ENCODE results near the gene CRTAC1. TPM values are rescaled to one million over a fixed set of nuclear protein-coding genes. Genes with fewer than 3 reads are reported as not detected.

Gene CRTAC1, protein sequence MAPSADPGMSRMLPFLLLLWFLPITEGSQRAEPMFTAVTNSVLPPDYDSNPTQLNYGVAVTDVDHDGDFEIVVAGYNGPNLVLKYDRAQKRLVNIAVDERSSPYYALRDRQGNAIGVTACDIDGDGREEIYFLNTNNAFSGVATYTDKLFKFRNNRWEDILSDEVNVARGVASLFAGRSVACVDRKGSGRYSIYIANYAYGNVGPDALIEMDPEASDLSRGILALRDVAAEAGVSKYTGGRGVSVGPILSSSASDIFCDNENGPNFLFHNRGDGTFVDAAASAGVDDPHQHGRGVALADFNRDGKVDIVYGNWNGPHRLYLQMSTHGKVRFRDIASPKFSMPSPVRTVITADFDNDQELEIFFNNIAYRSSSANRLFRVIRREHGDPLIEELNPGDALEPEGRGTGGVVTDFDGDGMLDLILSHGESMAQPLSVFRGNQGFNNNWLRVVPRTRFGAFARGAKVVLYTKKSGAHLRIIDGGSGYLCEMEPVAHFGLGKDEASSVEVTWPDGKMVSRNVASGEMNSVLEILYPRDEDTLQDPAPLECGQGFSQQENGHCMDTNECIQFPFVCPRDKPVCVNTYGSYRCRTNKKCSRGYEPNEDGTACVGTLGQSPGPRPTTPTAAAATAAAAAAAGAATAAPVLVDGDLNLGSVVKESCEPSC
- total RNA-seq: 10 to 100 TPM; 17.5 to 35.1 (median 22.9) TPM

DNA sequence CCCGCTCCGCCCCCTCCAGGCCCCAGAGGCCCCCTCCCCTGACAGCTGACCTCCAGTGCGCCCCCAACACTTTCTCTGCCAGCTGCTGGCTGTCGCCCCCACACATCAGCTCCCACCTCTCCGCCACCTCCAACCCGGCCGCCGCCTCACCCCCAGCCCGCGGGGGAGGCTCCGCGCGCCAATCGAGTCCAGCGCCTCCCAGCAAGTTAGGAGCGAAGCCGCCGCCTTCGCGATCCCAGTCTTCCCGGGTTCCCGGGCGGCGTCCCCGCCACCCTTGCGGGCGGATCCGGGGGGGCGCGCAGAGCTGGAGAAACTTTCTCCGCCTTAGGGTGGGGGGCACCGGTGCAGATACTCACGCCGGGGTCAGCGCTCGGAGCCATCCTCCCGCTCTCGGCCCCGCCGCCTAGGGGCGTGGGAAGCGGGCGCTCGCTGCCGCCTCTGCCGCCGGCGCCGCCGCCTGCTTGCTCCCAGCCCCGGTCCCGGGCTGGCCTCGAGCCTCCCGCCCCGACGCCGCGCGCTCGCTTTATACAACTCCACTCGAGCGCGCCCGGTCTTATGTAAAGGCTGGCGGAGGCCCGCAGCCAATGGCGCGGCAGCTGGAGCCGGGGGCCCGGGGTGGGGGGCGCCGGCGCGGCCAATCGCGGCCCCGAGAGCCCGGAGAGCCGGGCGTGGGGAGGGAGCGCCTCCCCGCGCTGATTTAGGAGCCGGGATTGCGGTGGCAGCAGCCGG lies at the start of gene CRTAC1:
Gene CRTAC1 (minus strand): TSS at position 529 of the 729 bp plus-strand sequence. CDS start 149 bp downstream, at position 380.
- Histone ChIP-seq H3K27ac (peak within 1 kb of the TSS in 1 of 4 donors; percentile 80), H3K9me3 (no peaks in the 10 kb centered on the region), H3K36me3 (no peaks in the 10 kb centered on the region), H3K4me1 (peaks cover 0 to 32% (median 14%) of the 10 kb centered on the region in 4 donors), H3K27me3 (peaks cover 0 to 32% of the 10 kb centered on the region in 2 donors), H3K4me3 (peak within 1 kb of the TSS; percentile 15 to 61 (median 41))
- 0 to 2% methylated on average over 6 to 28 of the region's 86 CpGs for WGBS, 2 donors
- DNase-seq (ENCODE audit: low spot score in 2 of 2): peak; percentile 30 to 51
- peak; percentile 30 to 87 for TF ChIP-seq POLR2A (IDR thresholded peaks at IDR 0.05)
- TF ChIP-seq, protein P1, sequence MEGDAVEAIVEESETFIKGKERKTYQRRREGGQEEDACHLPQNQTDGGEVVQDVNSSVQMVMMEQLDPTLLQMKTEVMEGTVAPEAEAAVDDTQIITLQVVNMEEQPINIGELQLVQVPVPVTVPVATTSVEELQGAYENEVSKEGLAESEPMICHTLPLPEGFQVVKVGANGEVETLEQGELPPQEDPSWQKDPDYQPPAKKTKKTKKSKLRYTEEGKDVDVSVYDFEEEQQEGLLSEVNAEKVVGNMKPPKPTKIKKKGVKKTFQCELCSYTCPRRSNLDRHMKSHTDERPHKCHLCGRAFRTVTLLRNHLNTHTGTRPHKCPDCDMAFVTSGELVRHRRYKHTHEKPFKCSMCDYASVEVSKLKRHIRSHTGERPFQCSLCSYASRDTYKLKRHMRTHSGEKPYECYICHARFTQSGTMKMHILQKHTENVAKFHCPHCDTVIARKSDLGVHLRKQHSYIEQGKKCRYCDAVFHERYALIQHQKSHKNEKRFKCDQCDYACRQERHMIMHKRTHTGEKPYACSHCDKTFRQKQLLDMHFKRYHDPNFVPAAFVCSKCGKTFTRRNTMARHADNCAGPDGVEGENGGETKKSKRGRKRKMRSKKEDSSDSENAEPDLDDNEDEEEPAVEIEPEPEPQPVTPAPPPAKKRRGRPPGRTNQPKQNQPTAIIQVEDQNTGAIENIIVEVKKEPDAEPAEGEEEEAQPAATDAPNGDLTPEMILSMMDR (IDR thresholded peaks at IDR 0.05): peak in 3 of 5 experiments; percentile 6 to 38 (median 27)
- TF ChIP-seq EP300 (IDR thresholded peaks at IDR 0.05): peak in 1 of 2 donors; percentile 67

- no peak for DNase-seq (ENCODE audit: low spot score in 2 of 2)
- TF ChIP-seq EP300 (IDR thresholded peaks at IDR 0.05) (no peak), POLR2A (IDR thresholded peaks at IDR 0.05) (no peak)
- TF ChIP-seq, protein P1 (IDR thresholded peaks at IDR 0.05): no peak
- Histone ChIP-seq H3K27ac (no peak overlapping the region), H3K27me3 (no peaks in the 10 kb centered on the region), H3K36me3 (no peaks in the 10 kb centered on the region), H3K4me3 (no peak overlapping the region), H3K4me1 (no peaks in the 10 kb centered on the region), H3K9me3 (no peaks in the 10 kb centered on the region)
- WGBS, 2 donors: 81 to 93% methylated on average over 1 of the region's 1 CpG
These were observed 48.4 kb upstream of the CRTAC1 start for GRCh38 chr10:98078774-98079173.

- no peaks in the 10 kb centered on the region for H3K27me3 ChIP-seq
- WGBS, 2 donors: 64 to 91% methylated on average over 1 of the region's 1 CpG
- H3K9me3 ChIP-seq: no peaks in the 10 kb centered on the region
- no peak overlapping the region for H3K4me3 ChIP-seq
- no peaks in the 10 kb centered on the region for H3K36me3 ChIP-seq
- H3K27ac ChIP-seq: no peak overlapping the region
- H3K4me1 ChIP-seq: no peaks in the 10 kb centered on the region
- TF ChIP-seq, protein P1 (IDR thresholded peaks at IDR 0.05): no peak
- no peak for DNase-seq (ENCODE audit: low spot score in 2 of 2)
These were observed 46.8 kb upstream of the CRTAC1 start for GRCh38 chr10:98077223-98077622.

- Histone ChIP-seq H3K4me3 (no peak overlapping the region), H3K4me1 (no peaks in the 10 kb centered on the region), H3K9me3 (no peaks in the 10 kb centered on the region), H3K36me3 (no peaks in the 10 kb centered on the region), H3K27ac (no peak overlapping the region), H3K27me3 (no peaks in the 10 kb centered on the region)
- DNase-seq (ENCODE audit: low spot score in 2 of 2): peak in 1 of 2 donors; percentile 8
- TF ChIP-seq EP300 (IDR thresholded peaks at IDR 0.05): no peak
- TF ChIP-seq POLR2A (IDR thresholded peaks at IDR 0.05): no peak
- TF ChIP-seq, protein P1 (IDR thresholded peaks at IDR 0.05): no peak
- 58 to 66% methylated on average over 7 of the region's 7 CpGs for WGBS, 2 donors
These were observed 45.7 kb upstream of the CRTAC1 start for GRCh38 chr10:98076086-98076485.
